Activated CD4-positive, alpha-beta T cell treated with anti-CD3 and anti-CD28 coated beads, Interleukin-2, amount 50 U/mL, for 24 hours (primary cell): ENCODE data around the gene YY1AP1.
"Not testable (repeated sequence)": the region's sequence is repeated elsewhere in the genome, so short reads cannot be mapped to it uniquely, and the experiment has no call there.

Source experiments
- DNase-seq, 2 donors: peaks; one replicate each; pipeline ENCODE4 v3.0.0-alpha.2; 2020; ENCODE audit warnings: low read depth in 1 of 2, low spot score in 1 of 2

Gene YY1AP1

GRCh38 chr1:155688324-155689080, at the start of gene YY1AP1:
YY1AP1 (minus strand) TSS chr1:155688774; CDS start chr1:155680436, 8,338 bp downstream.
- DNase-seq, result peak; percentile 83 to 88

- DNase-seq, result peak in 1 of 2 donors; percentile 14
Observed at GRCh38 chr1:155729031-155729898, 40.7 kb upstream of the YY1AP1 start.

GRCh38 chr1:155725142-155725541, 36.6 kb upstream of the YY1AP1 start:
- DNase-seq, result no peak

GRCh38 chr1:155719703-155720102, 31.1 kb upstream of the YY1AP1 start:
- no peak for DNase-seq

- not testable (repeated sequence) for DNase-seq
Observed at GRCh38 chr1:155718524-155719115, 30.0 kb upstream of the YY1AP1 start.

GRCh38 chr1:155717041-155717440, 28.5 kb upstream of the YY1AP1 start:
- DNase-seq, result no peak

- no peak for DNase-seq
Observed at GRCh38 chr1:155715777-155716176, 27.2 kb upstream of the YY1AP1 start.

GRCh38 chr1:155715056-155715455, 26.5 kb upstream of the YY1AP1 start:
- DNase-seq, result not testable (repeated sequence)

- DNase-seq, result no peak
Observed at GRCh38 chr1:155713075-155713474, 24.5 kb upstream of the YY1AP1 start.

GRCh38 chr1:155712636-155713035, 24.1 kb upstream of the YY1AP1 start:
- not testable (repeated sequence) for DNase-seq

- DNase-seq, result not testable (repeated sequence)
Observed at GRCh38 chr1:155711457-155711856, 22.9 kb upstream of the YY1AP1 start.

GRCh38 chr1:155709391-155709790, 20.8 kb upstream of the YY1AP1 start:
- DNase-seq, result no peak

- no peak for DNase-seq
Observed at GRCh38 chr1:155706139-155706538, 17.6 kb upstream of the YY1AP1 start.

- DNase-seq, result not testable (repeated sequence)
Observed at GRCh38 chr1:155704414-155704813, 15.8 kb upstream of the YY1AP1 start.

- DNase-seq, result no peak
Observed at GRCh38 chr1:155703216-155703615, 14.6 kb upstream of the YY1AP1 start.

- not testable (repeated sequence) for DNase-seq
Observed at GRCh38 chr1:155701675-155702074, 13.1 kb upstream of the YY1AP1 start.

- DNase-seq, result not testable (repeated sequence)
Observed at GRCh38 chr1:155699062-155699461, 10.5 kb upstream of the YY1AP1 start.

GRCh38 chr1:155698382-155699038, 9.9 kb upstream of the YY1AP1 start:
- no peak for DNase-seq

- not testable (repeated sequence) for DNase-seq
Observed at GRCh38 chr1:155697616-155698015, 9.0 kb upstream of the YY1AP1 start.

GRCh38 chr1:155697046-155697445, 8.5 kb upstream of the YY1AP1 start:
- no peak for DNase-seq

- DNase-seq, result no peak
Observed at GRCh38 chr1:155696524-155696923, 8.0 kb upstream of the YY1AP1 start.
